Activated T-helper 9 cell treated with anti-CD3 and anti-CD28 coated beads, Interleukin-2, amount 50 U/mL, for 16 hours (primary cell): ENCODE data around the gene PTPRD.

ENCODE experiments used
- DNase-seq: peaks from one replicate; pipeline ENCODE4 v3.0.0-alpha.2; 2020; ENCODE audit warnings: low read depth

PTPRD gene

GRCh38 chr9:8822667-8823025, 1790.2 kb downstream of the PTPRD start:
- no peak for DNase-seq

- no peak for DNase-seq
Measured at GRCh38 chr9:8821910-8822666, 1790.7 kb downstream of the PTPRD start.

- DNase-seq = no peak
Measured at GRCh38 chr9:8817335-8817734, 1795.5 kb downstream of the PTPRD start.

- DNase-seq = no peak
Measured at GRCh38 chr9:8816361-8816760, 1796.4 kb downstream of the PTPRD start.

GRCh38 chr9:8815931-8816330, 1796.9 kb downstream of the PTPRD start:
- DNase-seq = no peak

- no peak for DNase-seq
Measured at GRCh38 chr9:8815219-8815618, 1797.6 kb downstream of the PTPRD start.

GRCh38 chr9:8812888-8813287, 1799.9 kb downstream of the PTPRD start:
- no peak for DNase-seq

- no peak for DNase-seq
Measured at GRCh38 chr9:8809741-8810140, 1803.1 kb downstream of the PTPRD start.

- no peak for DNase-seq
Measured at GRCh38 chr9:8806150-8806549, 1806.7 kb downstream of the PTPRD start.

- DNase-seq = no peak
Measured at GRCh38 chr9:8804613-8805012, 1808.2 kb downstream of the PTPRD start.

- DNase-seq = no peak
Measured at GRCh38 chr9:8802242-8802641, 1810.6 kb downstream of the PTPRD start.

GRCh38 chr9:8800196-8800595, 1812.6 kb downstream of the PTPRD start:
- DNase-seq = no peak

GRCh38 chr9:8799615-8800014, 1813.2 kb downstream of the PTPRD start:
- DNase-seq = no peak

- DNase-seq = no peak
Measured at GRCh38 chr9:8799206-8799605, 1813.6 kb downstream of the PTPRD start.

GRCh38 chr9:8784838-8785237, 1828.0 kb downstream of the PTPRD start:
- no peak for DNase-seq

- no peak for DNase-seq
Measured at GRCh38 chr9:8783941-8784340, 1828.9 kb downstream of the PTPRD start.

GRCh38 chr9:8782237-8782636, 1830.6 kb downstream of the PTPRD start:
- no peak for DNase-seq

- DNase-seq = no peak
Measured at GRCh38 chr9:8781458-8781857, 1831.3 kb downstream of the PTPRD start.

- no peak for DNase-seq
Measured at GRCh38 chr9:8780386-8780785, 1832.4 kb downstream of the PTPRD start.

- DNase-seq = no peak
Measured at GRCh38 chr9:8779478-8779877, 1833.3 kb downstream of the PTPRD start.

- no peak for DNase-seq
Measured at GRCh38 chr9:8778356-8778755, 1834.4 kb downstream of the PTPRD start.

- no peak for DNase-seq
Measured at GRCh38 chr9:8772302-8772701, 1840.5 kb downstream of the PTPRD start.

- no peak for DNase-seq
Measured at GRCh38 chr9:8769153-8769552, 1843.6 kb downstream of the PTPRD start.

- no peak for DNase-seq
Measured at GRCh38 chr9:8766096-8766495, 1846.7 kb downstream of the PTPRD start.
